SU-DHL-6 (cell line): Measurements from ENCODE around the gene SIRT4.

ENCODE experiments used
- CTCF ChIP-seq: fragments of 200-600 bp; sonication (generic); IDR thresholded peaks from one replicate; pipeline ENCODE4 v1.5.1; 2017; ENCODE audit warnings: antibody characterized with exemption, mild to moderate bottlenecking, low read length, moderate library complexity; ENCODE audit not compliant: insufficient read depth, poor library complexity, severe bottlenecking
- EZH2phosphoT487 ChIP-seq: fragments of 200-600 bp; sonication (generic), shearing (Covaris generic); conservative IDR thresholded peaks from 2 replicates; pipeline ENCODE4 v1.6.1; 2018; ENCODE audit warnings: mild to moderate bottlenecking, antibody characterized with exemption, low read length, moderate library complexity, mixed read lengths

- TF ChIP-seq CTCF: no peak
- no peak for TF ChIP-seq EZH2phosphoT487
Observed at GRCh38 chr12:120257041-120257821, 44.9 kb upstream of the SIRT4 start.
